Body of pancreas (tissue), 4 donors: ENCODE measurements around the gene SLC9A3.

Experiments used
- POLR2A ChIP-seq, 3 donors: fragments of 450-650 bp; IDR thresholded peaks; one replicate each; pipeline ENCODE4 v1.6.1; 2016; ENCODE audit warnings: antibody characterized with exemption in 3 of 3, mild to moderate bottlenecking in 2 of 3
- TF ChIP-seq, protein P1 (sequence below), 7 experiments: fragments of 450-650 bp in 4 of 7; fragments of 200-600 bp in 3 of 7; sonication (generic) in 3 of 7; IDR thresholded peaks; one replicate each; pipeline ENCODE4 v1.5.1; 2016 to 2019; ENCODE audit warnings: antibody characterized with exemption in 7 of 7

DNA sequence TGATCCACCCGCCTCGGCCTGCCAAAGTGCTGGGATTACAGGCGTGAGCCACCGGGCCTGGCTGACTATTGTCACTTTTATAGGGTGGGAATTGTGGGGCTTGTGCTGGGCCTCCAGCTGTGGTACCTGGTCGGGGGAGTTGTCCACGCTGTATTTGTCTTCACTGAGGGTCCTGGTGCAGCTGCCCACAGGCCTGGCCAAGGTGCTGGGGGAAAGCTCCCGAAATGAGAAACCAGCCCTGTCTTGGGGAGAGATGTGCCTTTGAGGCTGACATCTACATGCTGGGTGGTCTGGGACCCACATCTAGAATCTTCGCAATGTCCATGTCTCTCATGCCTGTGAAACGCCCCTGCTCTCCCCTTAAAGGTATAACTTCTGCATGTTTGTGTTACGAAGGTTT, 78.7 kb downstream of the SLC9A3 start:
- TF ChIP-seq, protein P1, sequence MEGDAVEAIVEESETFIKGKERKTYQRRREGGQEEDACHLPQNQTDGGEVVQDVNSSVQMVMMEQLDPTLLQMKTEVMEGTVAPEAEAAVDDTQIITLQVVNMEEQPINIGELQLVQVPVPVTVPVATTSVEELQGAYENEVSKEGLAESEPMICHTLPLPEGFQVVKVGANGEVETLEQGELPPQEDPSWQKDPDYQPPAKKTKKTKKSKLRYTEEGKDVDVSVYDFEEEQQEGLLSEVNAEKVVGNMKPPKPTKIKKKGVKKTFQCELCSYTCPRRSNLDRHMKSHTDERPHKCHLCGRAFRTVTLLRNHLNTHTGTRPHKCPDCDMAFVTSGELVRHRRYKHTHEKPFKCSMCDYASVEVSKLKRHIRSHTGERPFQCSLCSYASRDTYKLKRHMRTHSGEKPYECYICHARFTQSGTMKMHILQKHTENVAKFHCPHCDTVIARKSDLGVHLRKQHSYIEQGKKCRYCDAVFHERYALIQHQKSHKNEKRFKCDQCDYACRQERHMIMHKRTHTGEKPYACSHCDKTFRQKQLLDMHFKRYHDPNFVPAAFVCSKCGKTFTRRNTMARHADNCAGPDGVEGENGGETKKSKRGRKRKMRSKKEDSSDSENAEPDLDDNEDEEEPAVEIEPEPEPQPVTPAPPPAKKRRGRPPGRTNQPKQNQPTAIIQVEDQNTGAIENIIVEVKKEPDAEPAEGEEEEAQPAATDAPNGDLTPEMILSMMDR (IDR thresholded peaks at IDR 0.05): no peak
- TF ChIP-seq POLR2A (IDR thresholded peaks at IDR 0.05): no peak
